ENCODE measurements around the gene AP1S1. TPM values are rescaled to one million over a fixed set of nuclear protein-coding genes. Genes with fewer than 3 reads are reported as not detected.

AP1S1 gene
- total RNA-seq, 1 experiment from 2014 or later, result 72.5 TPM

DNA sequence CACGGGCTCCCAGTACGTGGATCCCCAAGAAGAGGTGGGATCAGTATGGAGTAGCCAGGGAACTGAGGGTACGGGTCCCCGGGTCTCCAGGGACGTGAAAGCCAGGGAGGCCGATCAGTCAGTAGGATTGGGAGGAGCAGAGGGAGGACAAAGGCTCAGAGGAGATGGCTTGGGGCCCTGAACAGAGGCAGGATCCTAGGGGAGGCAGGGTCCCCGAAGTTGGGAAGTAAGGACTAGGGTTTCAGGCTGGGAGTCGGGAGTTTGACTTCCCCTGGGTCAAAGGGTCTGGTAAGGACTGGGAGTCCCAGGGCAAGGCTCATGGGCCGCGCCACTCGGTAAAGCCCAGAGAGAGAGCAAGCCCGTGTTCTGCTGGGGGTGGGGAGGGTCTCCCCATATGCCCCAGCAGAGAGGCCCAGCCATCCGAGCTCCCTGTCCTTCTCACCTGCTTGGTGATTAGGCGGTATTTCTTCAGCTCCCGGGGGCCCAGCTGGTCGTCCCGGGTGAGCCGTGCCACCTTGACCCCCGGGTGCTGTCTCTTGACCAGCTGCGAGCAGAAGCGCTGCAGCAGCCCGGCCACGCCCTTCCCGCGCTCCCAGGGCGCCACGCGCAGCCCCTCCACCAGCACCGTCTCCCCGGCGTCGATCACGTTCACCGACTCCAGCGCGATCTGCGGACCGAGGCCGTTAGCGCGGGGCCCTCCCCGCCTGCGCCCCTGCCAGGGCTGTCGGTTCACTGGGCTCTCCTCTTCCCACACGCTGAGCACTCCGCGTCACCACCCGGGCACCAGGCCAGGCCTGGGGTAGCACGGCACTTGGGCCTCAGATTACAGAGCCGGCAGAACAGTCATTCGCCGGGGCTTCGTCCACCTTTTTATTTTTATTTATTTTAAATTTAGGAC, 18.8 kb downstream of the AP1S1 start:
- peak; percentile 87 for DNase-seq (ENCODE audit: unreplicated experiment)
- Mint-ChIP-seq H3K27me3 (ENCODE audit: insufficient read depth, unreplicated experiment) (peaks cover 73% of the 10 kb centered on the region), H3K36me3 (ENCODE audit: insufficient read depth, unreplicated experiment) (no peaks in the 10 kb centered on the region), H3K9me3 (ENCODE audit: unreplicated experiment) (no peaks in the 10 kb centered on the region), H3K4me1 (ENCODE audit: insufficient read depth, unreplicated experiment) (peaks cover 27% of the 10 kb centered on the region), H3K4me3 (ENCODE audit: unreplicated experiment) (peak overlapping the region; percentile 61), H3K27ac (ENCODE audit: low read depth, unreplicated experiment) (no peak overlapping the region)
- no peak for TF ChIP-seq CTCF (IDR thresholded peaks at IDR 0.05; ENCODE audit: unreplicated experiment)
- ChIA-PET POLR2A (interaction anchor here (0.6 to 1.9 kb wide), 5 partner anchors 8 to 44 kb away, joined by 3 to 7 read pairs (median 3); partner anchors contain the start of genes PLOD3, VGF and ZNHIT1), CTCF (interaction anchor here (0.6 to 1.9 kb wide), 5 partner anchors 12 to 878 kb away, joined by 3 to 16 read pairs (median 4); partner anchors contain the start of gene FIS1)
- no TSS peak for BruUV-seq (replicated peaks)
- intact Hi-C loops (cut with micrococcal nuclease), result no loop called here

DNA sequence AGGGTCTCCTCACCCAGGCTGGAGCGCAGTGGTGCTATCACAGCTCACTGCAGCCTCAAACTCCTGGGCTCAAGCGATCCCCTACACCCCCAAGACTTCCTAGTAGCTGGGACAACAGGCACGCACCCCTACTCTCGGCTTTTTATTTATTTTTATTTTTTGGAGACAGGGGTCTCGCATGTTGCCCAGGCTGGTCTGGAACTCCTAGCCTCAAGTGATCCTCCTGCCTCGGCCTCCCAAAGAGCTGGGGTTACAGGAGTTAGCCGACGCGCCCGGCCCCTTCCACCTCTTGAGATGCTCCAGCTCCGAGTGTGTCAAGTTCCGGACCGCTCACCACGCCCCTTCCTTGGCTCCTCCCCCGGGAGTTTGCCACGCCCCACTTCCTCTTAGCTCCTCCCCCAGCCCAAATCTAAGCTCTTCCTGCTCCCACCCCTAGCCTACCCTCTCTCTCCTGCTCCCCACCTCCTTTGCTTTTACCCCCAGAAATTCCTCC, 19.5 kb downstream of the AP1S1 start:
- no peaks in the 10 kb centered on the region for H3K9me3 Mint-ChIP-seq (ENCODE audit: unreplicated experiment)
- H3K4me1 Mint-ChIP-seq (ENCODE audit: insufficient read depth, unreplicated experiment), result peaks cover 21% of the 10 kb centered on the region
- DNase-seq (ENCODE audit: unreplicated experiment), result peak; percentile 68
- H3K4me3 Mint-ChIP-seq (ENCODE audit: unreplicated experiment), result peak overlapping the region; percentile 61
- POLR2A ChIA-PET, result interaction anchor here (0.6 to 1.9 kb wide), 6 partner anchors 9 to 79 kb away, joined by 3 to 7 read pairs (median 3); partner anchors contain the start of genes PLOD3, VGF and ZNHIT1
- intact Hi-C loops (cut with micrococcal nuclease), result no loop called here
- TF ChIP-seq CTCF (IDR thresholded peaks at IDR 0.05; ENCODE audit: unreplicated experiment), result no peak
- peaks cover 69% of the 10 kb centered on the region for H3K27me3 Mint-ChIP-seq (ENCODE audit: insufficient read depth, unreplicated experiment)
- BruUV-seq (replicated peaks), result no TSS peak
- H3K36me3 Mint-ChIP-seq (ENCODE audit: insufficient read depth, unreplicated experiment), result no peaks in the 10 kb centered on the region
- no peak overlapping the region for H3K27ac Mint-ChIP-seq (ENCODE audit: low read depth, unreplicated experiment)
- CTCF ChIA-PET, result interaction anchor here (0.5 to 1.9 kb wide), 6 partner anchors 11 to 879 kb away, joined by 3 to 16 read pairs (median 4); partner anchors contain the start of gene FIS1

- intact Hi-C loops (cut with micrococcal nuclease), result no loop called here
- H3K4me3 Mint-ChIP-seq (ENCODE audit: unreplicated experiment), result peak overlapping the region; percentile 61
- H3K4me1 Mint-ChIP-seq (ENCODE audit: insufficient read depth, unreplicated experiment), result peaks cover 21% of the 10 kb centered on the region
- POLR2A ChIA-PET, result interaction anchor here (0.6 to 1.9 kb wide), 6 partner anchors 9 to 222 kb away, joined by 3 to 7 read pairs (median 4); partner anchors contain the start of genes PLOD3, VGF and ZNHIT1
- DNase-seq (ENCODE audit: unreplicated experiment), result no peak
- no peak for TF ChIP-seq CTCF (IDR thresholded peaks at IDR 0.05; ENCODE audit: unreplicated experiment)
- CTCF ChIA-PET, result interaction anchor here (0.5 to 1.9 kb wide), 9 partner anchors 10 to 108 kb away, joined by 3 to 16 read pairs (median 4); partner anchors contain the start of gene FIS1
- H3K36me3 Mint-ChIP-seq (ENCODE audit: insufficient read depth, unreplicated experiment), result no peaks in the 10 kb centered on the region
- peaks cover 69% of the 10 kb centered on the region for H3K27me3 Mint-ChIP-seq (ENCODE audit: insufficient read depth, unreplicated experiment)
- BruUV-seq (replicated peaks), result no TSS peak
- H3K9me3 Mint-ChIP-seq (ENCODE audit: unreplicated experiment), result no peaks in the 10 kb centered on the region
- no peak overlapping the region for H3K27ac Mint-ChIP-seq (ENCODE audit: low read depth, unreplicated experiment)
Measured at GRCh38 chr7:101174322-101174854, 20.1 kb downstream of the AP1S1 start.

- no peak for DNase-seq (ENCODE audit: unreplicated experiment)
- no TSS peak for BruUV-seq (replicated peaks)
- POLR2A ChIA-PET, result no interaction called here
- no peak overlapping the region for H3K4me3 Mint-ChIP-seq (ENCODE audit: unreplicated experiment)
- peaks cover 66% of the 10 kb centered on the region for H3K27me3 Mint-ChIP-seq (ENCODE audit: insufficient read depth, unreplicated experiment)
- no peak overlapping the region for H3K27ac Mint-ChIP-seq (ENCODE audit: low read depth, unreplicated experiment)
- H3K9me3 Mint-ChIP-seq (ENCODE audit: unreplicated experiment), result no peaks in the 10 kb centered on the region
- TF ChIP-seq CTCF (IDR thresholded peaks at IDR 0.05; ENCODE audit: unreplicated experiment), result no peak
- intact Hi-C loops (cut with micrococcal nuclease), result no loop called here
- CTCF ChIA-PET, result interaction anchor here (2.2 kb wide), 1 partner anchor 16 kb away, joined by 22 read pairs; no protein-coding TSS in a partner anchor
- H3K4me1 Mint-ChIP-seq (ENCODE audit: insufficient read depth, unreplicated experiment), result peaks cover 16% of the 10 kb centered on the region
- no peaks in the 10 kb centered on the region for H3K36me3 Mint-ChIP-seq (ENCODE audit: insufficient read depth, unreplicated experiment)
Measured at GRCh38 chr7:101175664-101176063, 21.4 kb downstream of the AP1S1 start.
